Activated naive CD4-positive, alpha-beta T cell treated with anti-CD3 and anti-CD28 coated beads, Interleukin-2, amount 50 U/mL, for 16 hours (primary cell): ENCODE data around the gene KLHDC3.
"Not testable (repeated sequence)": the region's sequence is repeated elsewhere in the genome, so short reads cannot be mapped to it uniquely, and the experiment has no call there.

Experiments used
- DNase-seq: peaks from one replicate; pipeline ENCODE4 v3.0.0-alpha.2; 2020

KLHDC3 gene

GRCh38 chr6:43032326-43032725 is 18.3 kb downstream of the KLHDC3 start:
- no peak for DNase-seq

DNA sequence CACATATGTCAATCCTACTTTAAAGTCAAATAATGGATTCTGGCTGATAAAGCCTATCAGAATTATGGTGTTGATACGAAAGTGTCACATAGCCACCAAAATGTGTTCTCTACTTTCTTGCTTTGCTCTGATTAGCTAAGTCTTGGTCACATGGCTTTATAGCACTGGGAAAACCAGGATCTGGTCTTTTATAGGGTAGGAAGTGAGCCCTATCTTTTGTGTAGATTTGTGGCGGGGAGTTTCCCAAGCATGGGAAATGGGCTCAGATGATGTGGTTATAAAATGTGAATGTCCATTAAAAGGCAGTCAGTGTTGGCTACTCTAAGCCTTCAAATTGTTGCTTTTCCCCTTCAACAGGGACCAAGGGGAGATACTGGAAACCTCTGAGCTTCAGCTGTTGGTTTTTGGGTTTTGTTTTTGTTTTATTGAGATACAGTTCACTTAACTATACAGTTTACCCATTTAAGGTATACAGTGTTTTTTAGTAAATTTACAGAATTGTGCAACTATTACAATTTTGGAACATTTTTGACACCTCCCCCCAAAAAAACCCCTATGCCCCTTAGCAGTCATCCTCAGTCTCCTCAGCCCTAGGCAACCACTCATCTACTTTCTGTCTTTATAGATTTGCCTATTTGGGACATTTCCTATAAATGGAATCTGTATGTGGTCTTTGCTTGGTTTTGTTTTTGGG is 19.6 kb downstream of the KLHDC3 start:
- DNase-seq: no peak

GRCh38 chr6:43034190-43034525 is 20.1 kb downstream of the KLHDC3 start:
- no peak for DNase-seq

GRCh38 chr6:43035495-43036194 is 21.6 kb downstream of the KLHDC3 start:
- no peak for DNase-seq

GRCh38 chr6:43036712-43037111 is 22.7 kb downstream of the KLHDC3 start:
- DNase-seq: no peak

GRCh38 chr6:43037197-43037596 is 23.1 kb downstream of the KLHDC3 start:
- no peak for DNase-seq

DNA sequence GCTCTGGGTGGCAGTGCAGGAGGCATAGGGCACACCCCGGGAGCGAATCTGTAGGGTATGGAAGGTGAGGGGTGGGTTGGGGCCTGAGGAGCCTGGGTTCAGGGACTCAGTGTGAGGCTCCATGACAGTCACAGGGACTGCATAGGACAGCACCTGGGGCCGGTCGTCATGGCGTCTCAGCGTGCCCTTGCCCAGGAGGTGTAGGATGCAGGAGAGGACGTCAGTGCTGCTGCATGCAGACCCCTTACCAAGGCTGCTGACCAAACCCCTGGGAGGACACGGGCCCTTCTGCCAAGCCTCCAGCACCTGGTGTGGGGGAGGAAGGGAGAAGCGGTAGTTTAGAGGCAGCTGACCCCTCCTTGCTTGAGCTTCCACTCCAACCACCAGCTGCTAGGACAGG is 23.7 kb downstream of the KLHDC3 start:
- no peak for DNase-seq

GRCh38 chr6:43038727-43039126 is 24.7 kb downstream of the KLHDC3 start:
- no peak for DNase-seq

DNA sequence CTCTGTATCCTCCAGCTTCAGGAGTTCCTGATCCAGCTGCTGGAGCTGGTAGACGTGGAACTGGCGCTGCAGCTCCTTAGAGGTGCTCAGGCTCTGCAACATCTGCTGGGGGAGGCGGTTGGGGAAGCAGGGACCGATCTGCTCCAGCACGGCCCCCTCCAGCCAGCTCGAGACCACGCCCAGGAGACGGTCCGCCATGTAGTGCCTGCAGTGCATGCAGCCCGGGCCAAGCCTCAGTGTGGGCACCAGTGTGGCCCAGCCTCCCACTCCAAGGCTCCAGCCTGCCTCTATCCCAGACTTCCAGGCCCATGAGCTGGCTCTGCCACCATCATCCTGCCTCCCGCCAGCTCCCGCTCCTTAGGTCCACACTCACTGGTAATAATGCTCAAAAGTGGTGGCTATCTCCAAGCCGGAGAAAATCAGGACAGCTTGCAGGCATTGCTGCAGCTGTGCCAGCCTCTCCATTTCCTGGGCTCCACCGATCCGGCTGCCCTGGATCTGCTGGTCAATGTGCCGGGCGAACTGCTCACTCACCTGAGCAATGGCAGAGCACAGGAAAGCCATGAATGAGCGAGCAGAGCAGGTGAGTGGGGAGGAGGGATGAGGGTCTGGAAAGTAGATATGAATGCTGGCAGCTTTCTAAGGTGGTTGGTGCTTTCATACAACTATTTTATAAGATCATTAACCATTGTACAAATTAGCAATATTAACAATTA is 26.7 kb downstream of the KLHDC3 start:
- DNase-seq: no peak

- not testable (repeated sequence) for DNase-seq
Measured at GRCh38 chr6:43041475-43041874, 27.4 kb downstream of the KLHDC3 start.

DNA sequence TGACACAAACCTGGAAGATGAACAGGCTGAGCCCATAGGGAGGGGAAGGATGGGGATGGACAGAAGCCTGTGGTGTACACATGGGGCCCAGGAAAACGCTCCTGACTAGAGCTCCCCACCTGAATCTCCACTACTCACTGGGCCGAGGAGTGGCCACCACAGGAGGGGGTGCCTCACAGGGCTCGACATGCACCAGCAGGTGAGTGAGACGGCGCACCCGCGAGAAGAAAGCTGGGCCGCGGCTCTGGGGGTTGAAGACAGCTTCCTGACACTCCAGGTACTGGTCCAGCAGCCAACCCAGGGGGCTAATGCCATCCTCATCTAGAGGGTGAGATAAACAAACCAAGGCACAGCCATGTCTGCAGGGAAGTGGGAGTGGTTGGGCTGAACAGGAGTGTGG is 29.3 kb downstream of the KLHDC3 start:
- DNase-seq: no peak

DNA sequence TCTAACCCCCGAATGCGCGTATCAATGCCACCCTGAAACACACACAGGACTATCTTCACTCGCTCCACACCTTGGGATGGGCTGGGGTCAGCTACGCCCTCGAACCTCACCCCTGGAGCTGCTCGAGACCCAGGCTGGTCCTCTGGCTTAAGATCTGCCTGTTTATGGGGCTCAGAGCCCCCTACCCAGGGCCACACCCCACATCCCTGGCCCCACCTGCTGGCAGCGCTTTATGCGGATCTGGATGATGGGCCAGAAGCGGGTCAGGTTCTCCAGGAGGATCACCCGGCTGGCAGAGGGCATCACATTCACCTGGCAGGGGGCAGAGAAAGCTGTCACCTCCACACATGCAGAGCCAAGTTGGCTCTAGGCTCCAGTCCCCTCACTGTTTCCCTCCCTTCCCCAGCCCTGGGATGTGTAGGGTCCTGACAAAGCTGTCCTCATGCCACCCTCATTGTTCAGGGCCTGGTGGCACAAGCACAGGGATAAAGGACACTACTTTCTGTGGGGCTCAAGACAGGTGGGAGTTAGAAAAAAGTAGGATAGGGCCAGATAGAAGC is 31.4 kb downstream of the KLHDC3 start:
- no peak for DNase-seq

- no peak for DNase-seq
Measured at GRCh38 chr6:43047998-43048397, 33.9 kb downstream of the KLHDC3 start.

DNA sequence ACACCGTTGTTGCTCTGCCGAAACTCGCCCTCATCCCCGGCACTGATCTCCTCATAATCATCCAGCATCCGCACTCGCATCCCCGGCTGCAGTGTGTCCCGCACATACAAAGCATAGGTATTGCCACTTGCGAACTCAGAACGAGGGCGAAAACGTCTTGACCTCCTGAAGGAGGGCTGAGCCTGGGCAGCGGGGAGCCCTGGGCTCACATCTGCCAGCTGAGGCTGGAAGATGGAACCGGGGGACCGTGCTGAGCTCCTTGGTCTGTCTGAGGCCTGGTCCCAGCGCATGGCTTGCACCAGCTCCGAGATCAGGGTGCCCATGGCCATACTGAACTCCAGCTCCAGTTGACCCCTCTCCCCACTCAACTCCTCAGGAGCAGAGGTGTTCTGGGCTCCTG is 36.9 kb downstream of the KLHDC3 start:
- DNase-seq: no peak

- DNase-seq: no peak
Measured at GRCh38 chr6:43052225-43052841, 38.3 kb downstream of the KLHDC3 start.

GRCh38 chr6:43052842-43053544 is 38.9 kb downstream of the KLHDC3 start:
- DNase-seq: no peak

DNA sequence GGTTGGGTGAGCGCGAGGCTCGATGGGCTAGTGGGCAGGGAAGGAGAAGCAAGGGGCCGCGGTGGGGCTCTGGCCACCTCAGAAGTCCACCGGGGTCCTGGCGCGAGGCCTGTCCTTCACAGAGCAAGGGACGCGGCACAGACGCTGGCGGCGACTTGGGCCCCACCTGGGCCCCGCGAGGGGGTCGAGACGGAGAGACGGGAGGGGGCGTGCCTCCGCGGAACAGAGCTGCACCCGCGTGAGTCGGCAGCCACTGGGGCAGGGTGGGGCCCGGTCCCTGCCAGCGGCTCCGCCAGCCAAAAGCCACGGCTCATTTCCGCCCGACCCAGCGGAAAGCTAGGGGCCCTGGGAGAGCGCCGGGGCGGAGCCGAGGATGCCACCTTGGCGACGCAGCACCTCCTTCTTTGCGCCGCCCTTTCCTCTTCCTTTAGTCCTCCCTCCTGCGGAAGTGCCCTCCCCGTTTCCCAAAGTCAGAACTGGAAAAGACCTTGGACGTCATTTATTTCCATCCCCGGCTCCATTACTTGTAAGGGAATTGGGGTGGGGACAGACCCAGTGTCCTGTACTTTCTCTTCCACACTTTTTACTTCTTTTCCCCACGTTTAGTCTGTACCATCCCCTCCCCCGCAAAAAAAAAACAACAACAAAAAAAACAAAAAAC is 39.6 kb downstream of the KLHDC3 start, which contains the start of gene CUL7:
Gene CUL7, minus strand, starts transcription at position 307 of the 661 bp plus-strand sequence. CDS start 1,063 bp downstream, outside the sequence.
- DNase-seq: peak; percentile 92

DNA sequence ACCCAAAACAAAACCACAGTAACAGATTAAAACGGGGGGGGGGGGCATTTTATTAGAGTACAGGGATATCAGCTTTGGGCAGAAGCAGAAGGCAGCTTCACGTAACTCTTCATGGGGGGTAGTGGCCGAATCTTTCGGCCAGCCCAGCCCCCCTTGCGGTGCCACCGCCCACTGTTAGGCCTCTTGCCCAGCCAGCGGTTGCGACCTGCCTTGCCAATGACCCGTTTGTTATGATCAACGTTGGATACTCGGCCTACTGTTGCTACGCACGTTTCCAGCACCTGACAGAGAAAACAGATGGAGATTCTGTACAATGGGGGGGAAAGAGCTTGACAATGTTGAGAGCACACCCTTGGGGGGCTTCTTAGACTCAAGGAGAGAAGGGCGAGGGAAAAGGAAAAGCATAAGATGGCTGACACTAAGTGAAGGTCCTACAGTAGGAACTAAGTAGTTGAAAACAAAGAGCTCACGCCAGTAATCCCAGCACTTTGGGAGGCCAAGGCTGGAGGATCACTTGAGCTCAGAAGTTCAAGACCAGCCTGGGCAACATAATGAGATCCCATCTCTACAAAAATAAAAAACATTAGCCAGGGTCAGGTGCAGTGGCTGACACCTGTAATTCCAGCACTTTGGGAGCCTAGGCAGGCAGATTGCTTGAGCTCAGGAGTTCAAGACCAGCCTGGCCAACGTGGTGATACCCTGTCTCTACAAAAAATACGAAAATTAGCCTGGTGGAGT is 40.3 kb downstream of the KLHDC3 start:
- no peak for DNase-seq

GRCh38 chr6:43055966-43056365 is 41.9 kb downstream of the KLHDC3 start:
- DNase-seq: no peak

- no peak for DNase-seq
Measured at GRCh38 chr6:43058531-43058930, 44.5 kb downstream of the KLHDC3 start.
